ENCODE data around the gene PRR23C.

GRCh38 chr3:139020868-139021234, 23.8 kb downstream of the PRR23C start, which contains the start of gene PRR23B:
- no peak for TF ChIP-seq POLR2AphosphoS5 (IDR thresholded peaks at IDR 0.05; ENCODE audit: low read depth, low read length)
- TF ChIP-seq REST (IDR thresholded peaks at IDR 0.05; ENCODE audit: insufficient read depth in 1 of 2, low read depth in 2 of 2, low read length in 2 of 2), result no peak
- TF ChIP-seq FOXP2 (optimal IDR thresholded peaks at IDR 0.05; ENCODE audit: borderline replicate concordance, extremely low read depth, extremely low read length, insufficient read depth), result no peak
